ENCODE data around the gene STIM1. TPM values are rescaled to one million over a fixed set of nuclear protein-coding genes. Genes with fewer than 3 reads are reported as not detected.
"Not testable (repeated sequence)": the region's sequence is repeated elsewhere in the genome, so short reads cannot be mapped to it uniquely, and the experiment has no call there.

STIM1 gene
- total and polyA plus RNA-seq, 12 donors = 11.9 to 55.7 (median 37.4) TPM

DNA sequence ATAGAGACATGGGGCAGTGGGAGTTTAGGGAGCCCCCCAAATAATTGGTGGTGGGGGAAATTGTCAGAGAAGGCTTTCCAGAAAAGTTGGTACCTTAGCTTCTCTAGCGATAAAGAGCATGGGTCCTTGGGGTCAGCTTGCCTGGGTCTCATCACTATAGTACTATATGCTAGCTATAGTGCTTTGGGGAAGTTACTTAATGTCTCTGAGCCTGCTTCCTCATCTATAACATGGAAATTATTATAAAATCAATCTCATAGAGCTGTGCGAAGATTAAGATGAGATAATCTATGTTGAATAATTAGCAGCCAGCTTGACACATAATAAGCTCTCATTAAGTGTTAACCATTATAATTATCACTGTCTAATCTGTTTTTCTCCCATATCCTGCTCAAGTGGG is 41.2 kb downstream of the STIM1 start:
- 96 to 99% methylated on average over 2 of the region's 2 CpGs for WGBS, 2 donors
- DNase-seq (no peak), ATAC-seq (no peak)
- H3K36me3 ChIP-seq = no peaks in the 10 kb centered on the region
- TF ChIP-seq, protein P1, sequence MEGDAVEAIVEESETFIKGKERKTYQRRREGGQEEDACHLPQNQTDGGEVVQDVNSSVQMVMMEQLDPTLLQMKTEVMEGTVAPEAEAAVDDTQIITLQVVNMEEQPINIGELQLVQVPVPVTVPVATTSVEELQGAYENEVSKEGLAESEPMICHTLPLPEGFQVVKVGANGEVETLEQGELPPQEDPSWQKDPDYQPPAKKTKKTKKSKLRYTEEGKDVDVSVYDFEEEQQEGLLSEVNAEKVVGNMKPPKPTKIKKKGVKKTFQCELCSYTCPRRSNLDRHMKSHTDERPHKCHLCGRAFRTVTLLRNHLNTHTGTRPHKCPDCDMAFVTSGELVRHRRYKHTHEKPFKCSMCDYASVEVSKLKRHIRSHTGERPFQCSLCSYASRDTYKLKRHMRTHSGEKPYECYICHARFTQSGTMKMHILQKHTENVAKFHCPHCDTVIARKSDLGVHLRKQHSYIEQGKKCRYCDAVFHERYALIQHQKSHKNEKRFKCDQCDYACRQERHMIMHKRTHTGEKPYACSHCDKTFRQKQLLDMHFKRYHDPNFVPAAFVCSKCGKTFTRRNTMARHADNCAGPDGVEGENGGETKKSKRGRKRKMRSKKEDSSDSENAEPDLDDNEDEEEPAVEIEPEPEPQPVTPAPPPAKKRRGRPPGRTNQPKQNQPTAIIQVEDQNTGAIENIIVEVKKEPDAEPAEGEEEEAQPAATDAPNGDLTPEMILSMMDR (IDR thresholded peaks at IDR 0.05) = no peak
- intact Hi-C loops (cut with DNase I) = no loop called here
- H3K4me1 ChIP-seq = peaks cover 5 to 40% (median 23%) of the 10 kb centered on the region in 9 donors
- H3K27me3 ChIP-seq = no peaks in the 10 kb centered on the region
- H3K9me3 ChIP-seq = no peaks in the 10 kb centered on the region
- H3K4me3 ChIP-seq = no peak overlapping the region
- H3K27ac ChIP-seq = peak overlapping the region in 1 of 10 donors; percentile 42

DNA sequence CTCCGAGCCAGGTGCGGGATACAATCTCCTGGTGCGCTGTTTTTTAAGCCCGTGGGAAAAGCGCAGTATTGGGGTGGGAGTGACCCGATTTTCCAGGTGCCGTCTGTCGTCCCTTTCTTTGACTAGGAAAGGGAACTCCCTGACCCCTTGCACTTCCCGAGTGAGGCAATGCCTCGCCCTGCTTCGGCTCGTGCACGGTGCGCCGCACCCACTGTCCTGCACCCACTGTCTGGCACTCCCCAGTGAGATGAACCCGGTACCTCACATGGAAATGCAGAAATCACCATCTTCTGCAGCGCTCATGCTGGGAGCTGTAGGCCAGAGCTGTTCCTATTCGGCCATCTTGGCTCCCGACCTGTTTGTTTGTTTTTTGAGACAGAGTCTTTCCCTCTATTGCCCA is 44.8 kb downstream of the STIM1 start:
- not testable (repeated sequence) for H3K4me3 ChIP-seq, H3K36me3 ChIP-seq, H3K9me3 ChIP-seq, H3K27ac ChIP-seq, H3K27me3 ChIP-seq, ATAC-seq, DNase-seq
- intact Hi-C loops (cut with DNase I) = loop anchor here in 1 of 10 donors (5.0 kb wide), 1 partner anchor 43 kb away; the partner anchor contains the start of gene STIM1
- peaks cover 2 to 49% (median 40%) of the 10 kb centered on the region in 9 donors for H3K4me1 ChIP-seq
- 90% methylated on average over 16 to 19 of the region's 19 CpGs for WGBS, 2 donors

GRCh38 chr11:3901249-3902025 is 46.0 kb downstream of the STIM1 start:
- no peak overlapping the region for H3K4me3 ChIP-seq
- no peak overlapping the region for H3K27ac ChIP-seq
- WGBS, 2 donors = 96% methylated on average over 6 of the region's 6 CpGs
- H3K4me1 ChIP-seq = peaks cover 3 to 55% (median 40%) of the 10 kb centered on the region in 9 donors
- TF ChIP-seq, protein P1 (IDR thresholded peaks at IDR 0.05) = no peak
- H3K27me3 ChIP-seq = no peaks in the 10 kb centered on the region
- no peak for ATAC-seq
- no peaks in the 10 kb centered on the region for H3K9me3 ChIP-seq
- DNase-seq = no peak
- H3K36me3 ChIP-seq = no peaks in the 10 kb centered on the region
- intact Hi-C loops (cut with DNase I) = loop anchor here in 1 of 10 donors (5.0 kb wide), 1 partner anchor 44 kb away; the partner anchor contains the start of gene STIM1

DNA sequence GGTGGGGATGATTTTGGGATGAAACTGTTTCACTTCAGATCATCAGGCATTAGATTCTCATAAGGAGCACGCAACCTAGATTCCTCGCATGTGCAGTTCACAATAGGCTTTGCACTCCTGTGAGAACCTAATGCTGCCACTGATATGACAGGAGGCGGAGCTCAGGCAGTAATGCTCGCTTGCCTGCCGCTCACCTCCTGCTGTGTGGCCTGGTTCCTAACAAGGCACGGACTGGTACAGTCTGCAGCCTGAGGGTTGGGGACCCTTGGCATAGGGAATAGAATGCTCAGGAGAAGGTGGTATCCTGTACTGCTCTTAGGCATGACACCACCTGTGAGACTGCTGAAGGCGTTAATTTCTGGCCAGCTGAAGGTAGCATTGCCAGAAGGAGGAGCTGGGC is 47.0 kb downstream of the STIM1 start:
- H3K4me1 ChIP-seq = peaks cover 3 to 59% (median 37%) of the 10 kb centered on the region in 9 donors
- no peak overlapping the region for H3K4me3 ChIP-seq
- no peaks in the 10 kb centered on the region for H3K36me3 ChIP-seq
- intact Hi-C loops (cut with DNase I) = loop anchor here in 1 of 10 donors (5.0 kb wide), 1 partner anchor 45 kb away; the partner anchor contains the start of gene STIM1
- H3K27ac ChIP-seq = no peak overlapping the region
- DNase-seq (no peak), ATAC-seq (no peak)
- no peaks in the 10 kb centered on the region for H3K9me3 ChIP-seq
- TF ChIP-seq, protein P1 (IDR thresholded peaks at IDR 0.05) = no peak
- 78 to 94% methylated on average over 7 of the region's 7 CpGs for WGBS, 2 donors
- H3K27me3 ChIP-seq = no peaks in the 10 kb centered on the region

Data from heart right ventricle (tissue), 16 donors.